OCI-LY3 (cell line): Measurements from ENCODE around the gene KLK11.

Experiments used
- CTCF ChIP-seq: fragments of 200-600, 300-600 bp; sonication (generic); IDR thresholded peaks from 2 replicates; pipeline ENCODE4 v1.5.1; 2014; ENCODE audit warnings: antibody characterized with exemption, low read length, low read depth
- EZH2phosphoT487 ChIP-seq: fragments of 200-600 bp; shearing (Covaris generic); IDR thresholded peaks from 2 replicates; pipeline ENCODE4 v1.6.1; 2018; ENCODE audit warnings: antibody characterized with exemption, mixed run types, low read depth

- TF ChIP-seq CTCF: no peak
- no peak for TF ChIP-seq EZH2phosphoT487
These were observed 48.8 kb downstream of the KLK11 start for GRCh38 chr19:50977626-50978025.
